IMR-90 (cell line): Measurements from ENCODE around the gene FGFBP2. TPM values are rescaled to one million over a fixed set of nuclear protein-coding genes. Genes with fewer than 3 reads are reported as not detected.

Experiments used
- ATAC-seq: fragments of 200-7000 bp; cut with Tn5 transposase; 2 replicates; pipeline ENCODE4 v1.9.1; 2020; ENCODE audit warnings: low read depth, mild to moderate bottlenecking, moderate library complexity
- BruUV-seq: library from RNA; stranded (reverse); fragments of 400-500 nt; replicated peaks from 2 replicates; lab custom pipeline; 2021; lab: Mats Ljungman, UMichigan
- CTCF ChIA-PET: fragments of 300-600 bp; formaldehyde crosslinking; extraction: SDS; loops from one replicate; lab custom pipeline; 2021; ENCODE audit warnings: antibody characterized with exemption; lab: Yijun Ruan, JAX
- POLR2A ChIA-PET: fragments of 300-600 bp; sonication (Branson Sonifier 250); formaldehyde crosslinking; loops from one replicate; lab custom pipeline; 2022; ENCODE audit warnings: antibody characterized with exemption; ENCODE audit not compliant: unreplicated experiment; lab: Charles Lee
- DNase-seq: peaks from one replicate; pipeline ENCODE4 v3.0.0; 2013
- H2AFZ ChIP-seq: replicated peaks from 2 replicates; pipeline ENCODE3; 2013; ENCODE audit warnings: low read length, mild to moderate bottlenecking; ENCODE audit not compliant: poor library complexity
- H2AK5ac ChIP-seq: 2 replicates; pipeline ENCODE4 v1.6.1; 2013; ENCODE audit warnings: low read depth, low read length, inconsistent platforms
- H2AK9ac ChIP-seq: replicated peaks from 2 replicates; pipeline ENCODE3; 2013; ENCODE audit warnings: mild to moderate bottlenecking, low read depth, low read length, moderate library complexity; ENCODE audit not compliant: poor library complexity
- H2BK120ac ChIP-seq: 2 replicates; pipeline ENCODE4 v1.6.1; 2013; ENCODE audit warnings: low read depth, low read length, inconsistent platforms
- H2BK15ac ChIP-seq: 3 replicates; pipeline ENCODE4 v1.6.1; 2013; ENCODE audit warnings: low read depth, low read length, inconsistent platforms
- H2BK20ac ChIP-seq: 2 replicates; pipeline ENCODE4 v1.6.1; 2013; ENCODE audit warnings: low read depth, mild to moderate bottlenecking, inconsistent platforms, low read length, moderate library complexity
- H2BK5ac ChIP-seq: 2 replicates; pipeline ENCODE4 v1.6.1; 2013; ENCODE audit warnings: mild to moderate bottlenecking, low read depth, low read length, inconsistent platforms; ENCODE audit not compliant: poor library complexity, severe bottlenecking
- H3K14ac ChIP-seq: replicated peaks from 2 replicates; pipeline ENCODE4 v1.6.1; 2013; ENCODE audit warnings: low read depth, low read length, inconsistent platforms
- H3K18ac ChIP-seq: 2 replicates; pipeline ENCODE4 v1.6.1; 2013; ENCODE audit warnings: low read depth, low read length, control low read depth
- H3K23ac ChIP-seq: 2 replicates; pipeline ENCODE4 v1.6.1; 2013; ENCODE audit warnings: low read depth, low read length, inconsistent platforms
- H3K27ac ChIP-seq: 2 replicates; pipeline ENCODE4 v1.5.1; 2013; ENCODE audit warnings: mild to moderate bottlenecking, control low read depth, low read length; ENCODE audit not compliant: insufficient read depth
- H3K27me3 ChIP-seq: 2 replicates; pipeline ENCODE4 v1.6.1; 2013; ENCODE audit warnings: low read length; ENCODE audit not compliant: control insufficient read depth, insufficient read depth
- H3K36me3 ChIP-seq: 2 replicates; pipeline ENCODE4 v1.6.1; 2013; ENCODE audit warnings: low read length, mixed read lengths; ENCODE audit not compliant: control insufficient read depth, insufficient read depth
- H3K4ac ChIP-seq: 2 replicates; pipeline ENCODE4 v1.6.1; 2013; ENCODE audit warnings: low read depth, low read length, inconsistent platforms
- H3K4me1 ChIP-seq: 2 replicates; pipeline ENCODE4 v1.6.1; 2013; ENCODE audit warnings: low read length, mixed read lengths; ENCODE audit not compliant: control insufficient read depth, insufficient read depth
- H3K4me2 ChIP-seq: 2 replicates; pipeline ENCODE4 v1.6.1; 2013; ENCODE audit warnings: low read depth, mild to moderate bottlenecking, control low read depth, low read length, moderate library complexity
- H3K4me3 ChIP-seq: 2 replicates; pipeline ENCODE4 v1.5.1; 2013; ENCODE audit warnings: low read depth, mild to moderate bottlenecking, control low read depth, low read length, moderate library complexity; ENCODE audit not compliant: insufficient read depth
- H3K56ac ChIP-seq: 2 replicates; pipeline ENCODE4 v1.6.1; 2013; ENCODE audit warnings: low read length, inconsistent platforms; ENCODE audit not compliant: insufficient read depth; ENCODE audit errors: extremely low read depth
- H3K79me1 ChIP-seq, 2 experiments: 2 replicates each; pipeline ENCODE4 v1.6.1; 2013; ENCODE audit warnings: low read length in 2 of 2, inconsistent platforms in 1 of 2, low read depth in 1 of 2
- H3K9ac ChIP-seq: 2 replicates; pipeline ENCODE4 v1.6.1; 2013; ENCODE audit warnings: low read depth, low read length, control low read depth
- H3K9me1 ChIP-seq: 2 replicates; pipeline ENCODE4 v1.6.1; 2013; ENCODE audit warnings: low read length, inconsistent platforms; ENCODE audit not compliant: insufficient read depth
- H3K9me3 ChIP-seq: 2 replicates; pipeline ENCODE4 v1.6.1; 2013; ENCODE audit warnings: low read length; ENCODE audit not compliant: control insufficient read depth, insufficient read depth
- H4K20me1 ChIP-seq: 2 replicates; pipeline ENCODE4 v1.6.1; 2013; ENCODE audit warnings: low read length, inconsistent platforms; ENCODE audit not compliant: insufficient read depth
- H4K5ac ChIP-seq: 2 replicates; pipeline ENCODE4 v1.6.1; 2013; ENCODE audit warnings: mild to moderate bottlenecking, low read depth, low read length, control low read depth
- H4K8ac ChIP-seq, 2 experiments: 2 replicates each; pipeline ENCODE4 v1.6.1; 2013; ENCODE audit warnings: low read depth in 2 of 2, low read length in 2 of 2, control low read depth in 1 of 2, inconsistent platforms in 1 of 2
- H4K91ac ChIP-seq: 2 replicates; pipeline ENCODE4 v1.6.1; 2013; ENCODE audit warnings: low read depth, low read length, inconsistent platforms; ENCODE audit not compliant: insufficient read depth
- BHLHE40 ChIP-seq: fragments of 150-350 bp; IDR thresholded peaks from 2 replicates; pipeline ENCODE4 v1.6.1; 2016; ENCODE audit warnings: mild to moderate bottlenecking, low read depth, low read length
- CEBPB ChIP-seq: IDR thresholded peaks from 2 replicates; pipeline ENCODE4 v1.6.1; 2012; ENCODE audit warnings: low read depth, low read length, improper control_type of control experiment
- MAFK ChIP-seq: IDR thresholded peaks from 2 replicates; pipeline ENCODE4 v1.6.1; 2012; ENCODE audit warnings: low read depth, low read length, improper control_type of control experiment
- MXI1 ChIP-seq: IDR thresholded peaks from 2 replicates; pipeline ENCODE4 v1.6.1; 2012; ENCODE audit warnings: low read depth, mild to moderate bottlenecking, low read length, moderate library complexity, borderline replicate concordance
- RAD21 ChIP-seq: IDR thresholded peaks from 2 replicates; pipeline ENCODE4 v1.6.1; 2012; ENCODE audit warnings: low read length, improper control_type of control experiment
- RFX5 ChIP-seq: IDR thresholded peaks from 2 replicates; pipeline ENCODE4 v1.8.0; 2012; ENCODE audit warnings: low read depth, mild to moderate bottlenecking, low read length, moderate library complexity
- dilution Hi-C: fragments of 300-500 bp; cut with HindIII; formaldehyde crosslinking; loops from one replicate; pipeline ENCODE4 v1.14.3; 2018; ENCODE audit warnings: low sequenced_read_pairs; ENCODE audit not compliant: unreplicated experiment
- in situ Hi-C: fragments of 300-500 bp; cut with MboI; formaldehyde crosslinking; loops from 3 replicates; pipeline ENCODE4 v1.14.3; 2019; ENCODE audit warnings: low sequenced_read_pairs, inconsistent platforms, mixed read lengths
- intact Hi-C: fragments of 100-400 bp; cut with micrococcal nuclease; formaldehyde crosslinking; loops from 2 replicates; pipeline ENCODE4 v1.10.0; 2022
- polyA plus RNA-seq, 3 experiments: library from polyadenylated mRNA; depleted of rRNA; stranded (reverse); fragments of >200 nt; gene quantifications; 2 replicates each; pipeline ENCODE4 v1.2.3, GENCODE V29; 2012; ENCODE audit warnings: low replicate concordance in 1 of 3
- total RNA-seq: library from RNA; depleted of rRNA; stranded (reverse); fragments of >200 nt; gene quantifications from 2 replicates; pipeline ENCODE4 v1.2.3, GENCODE V29; 2012

Gene FGFBP2
- total and polyA plus RNA-seq, 2 of the 4 experiments (the other 2 are of a cell fraction): not detected

GRCh38 chr4:15951781-15952180 is 11.2 kb downstream of the FGFBP2 start:
- no peaks in the 10 kb centered on the region for H3K79me1 ChIP-seq
- CTCF ChIA-PET: interaction anchor here (0.5 to 1.3 kb wide), 2 partner anchors 57 to 472 kb away, joined by 3 read pairs; no protein-coding TSS in a partner anchor
- H3K23ac ChIP-seq: no peak overlapping the region
- no peaks in the 10 kb centered on the region for H4K20me1 ChIP-seq
- dilution Hi-C loops: no loop called here
- H3K4ac ChIP-seq: no peak overlapping the region
- H3K4me2 ChIP-seq: no peak overlapping the region
- H2AK9ac ChIP-seq: no peak overlapping the region
- H3K14ac ChIP-seq: no peak overlapping the region
- DNase-seq (no peak), ATAC-seq (no peak)
- H2BK15ac ChIP-seq: no peak overlapping the region
- H3K18ac ChIP-seq: no peak overlapping the region
- H3K4me3 ChIP-seq: no peak overlapping the region
- in situ Hi-C loops: no loop called here
- no peak overlapping the region for H3K27ac ChIP-seq
- H3K9ac ChIP-seq: no peak overlapping the region
- no peak overlapping the region for H2BK5ac ChIP-seq
- H2AK5ac ChIP-seq: no peak overlapping the region
- H2BK20ac ChIP-seq: no peak overlapping the region
- H3K9me1 ChIP-seq: no peaks in the 10 kb centered on the region
- H2BK120ac ChIP-seq: no peak overlapping the region
- H3K9me3 ChIP-seq: no peaks in the 10 kb centered on the region
- no peak overlapping the region for H3K56ac ChIP-seq
- no peaks in the 10 kb centered on the region for H3K36me3 ChIP-seq
- POLR2A ChIA-PET: no interaction called here
- no peak overlapping the region for H4K5ac ChIP-seq
- TF ChIP-seq RFX5 (no peak), MXI1 (no peak), BHLHE40 (no peak), CEBPB (no peak), MAFK (no peak), RAD21 (no peak)
- no peaks in the 10 kb centered on the region for H3K4me1 ChIP-seq
- no TSS peak for BruUV-seq
- no peak overlapping the region for H2AFZ ChIP-seq
- no peak overlapping the region for H4K8ac ChIP-seq
- H3K27me3 ChIP-seq: peaks cover 5% of the 10 kb centered on the region; the same call in 1 of the 2 replicates
- no peak overlapping the region for H4K91ac ChIP-seq
- intact Hi-C loops: no loop called here
